OCI-LY1 (cell line): ENCODE results near the gene CFHR1.
A peak's percentile ranks its signal among the peaks of the same experiment; 100 is the strongest.
"Not testable (repeated sequence)": the region's sequence is repeated elsewhere in the genome, so short reads cannot be mapped to it uniquely, and the experiment has no call there.

Experiments
- H2AFZ ChIP-seq: fragments of 200-600 bp; sonication (generic), shearing (Covaris generic); 2 replicates; pipeline ENCODE4 v1.6.0; 2014; ENCODE audit warnings: antibody characterized with exemption, mild to moderate bottlenecking, low read length
- H3F3A ChIP-seq: fragments of 200-600 bp; sonication (generic), shearing (Covaris generic); 2 replicates; pipeline ENCODE4 v1.6.0; 2014; ENCODE audit warnings: mild to moderate bottlenecking, antibody characterized with exemption, low read length, moderate library complexity; ENCODE audit not compliant: insufficient read depth
- H3K27ac ChIP-seq: fragments of 200-600 bp; sonication (generic); 2 replicates; pipeline ENCODE4 v1.5.1; 2014; ENCODE audit warnings: low read length, mixed run types, mild to moderate bottlenecking, low read depth; ENCODE audit not compliant: poor library complexity, severe bottlenecking
- H3K27me3 ChIP-seq: fragments of 200-600 bp; sonication (generic); 2 replicates; pipeline ENCODE4 v1.6.0; 2014; ENCODE audit warnings: antibody characterized with exemption, mild to moderate bottlenecking, low read length, moderate library complexity; ENCODE audit not compliant: insufficient read depth
- H3K36me3 ChIP-seq: fragments of 200-600 bp; sonication (generic); 2 replicates; pipeline ENCODE4 v1.6.1; 2014; ENCODE audit warnings: mild to moderate bottlenecking, antibody characterized with exemption, low read length, moderate library complexity, mixed read lengths; ENCODE audit not compliant: insufficient read depth
- H3K4me1 ChIP-seq: fragments of 200-600 bp; sonication (generic); 2 replicates; pipeline ENCODE4 v1.5.1; 2014; ENCODE audit warnings: mild to moderate bottlenecking, low read length, moderate library complexity; ENCODE audit not compliant: insufficient read depth, severe bottlenecking
- H3K4me2 ChIP-seq: fragments of 200-600 bp; sonication (generic), shearing (Covaris generic); 2 replicates; pipeline ENCODE4 v1.6.1; 2014; ENCODE audit warnings: low read length
- H3K4me3 ChIP-seq: fragments of 200-600 bp; sonication (generic); 2 replicates; pipeline ENCODE4 v1.5.1; 2014; ENCODE audit warnings: low read length, low read depth, mild to moderate bottlenecking, mixed read lengths; ENCODE audit not compliant: poor library complexity, severe bottlenecking
- H3K79me2 ChIP-seq: fragments of 200-600 bp; shearing (Covaris generic); 2 replicates; pipeline ENCODE4 v1.6.1; 2016; ENCODE audit warnings: mixed run types, low read length, mixed read lengths; ENCODE audit not compliant: insufficient read depth
- H3K9ac ChIP-seq: fragments of 200-600 bp; sonication (generic), shearing (Covaris generic); 2 replicates; pipeline ENCODE4 v1.6.1; 2014; ENCODE audit warnings: mild to moderate bottlenecking, low read length, mixed read lengths
- H3K9me2 ChIP-seq: fragments of 200-600 bp; sonication (generic), shearing (Covaris generic); 2 replicates; pipeline ENCODE4 v1.6.1; 2014; ENCODE audit warnings: low read depth, mild to moderate bottlenecking, low read length, mixed read lengths
- H3K9me3 ChIP-seq: fragments of 200-600 bp; shearing (Covaris generic); 2 replicates; pipeline ENCODE4 v1.6.1; 2014; ENCODE audit warnings: low read length, mixed read lengths
- H4K20me1 ChIP-seq: fragments of 200-600 bp; sonication (generic), shearing (Covaris generic); 2 replicates; pipeline ENCODE4 v1.6.0; 2016; ENCODE audit warnings: mild to moderate bottlenecking, low read length; ENCODE audit not compliant: insufficient read depth
- EZH2 ChIP-seq: fragments of 200-600 bp; sonication (generic), shearing (Covaris generic); IDR thresholded peaks from 2 replicates; pipeline ENCODE4 v1.8.0; 2017; ENCODE audit warnings: borderline replicate concordance, mixed run types, mild to moderate bottlenecking, antibody characterized with exemption, low read length, moderate library complexity, mixed read lengths
- TF ChIP-seq, protein P1 (sequence below): fragments of 200-600 bp; sonication (generic), shearing (Covaris generic); IDR thresholded peaks from 2 replicates; pipeline ENCODE4 v1.5.1; 2017; ENCODE audit warnings: mild to moderate bottlenecking, antibody characterized with exemption, low read length, moderate library complexity, mixed read lengths

Gene CFHR1

DNA sequence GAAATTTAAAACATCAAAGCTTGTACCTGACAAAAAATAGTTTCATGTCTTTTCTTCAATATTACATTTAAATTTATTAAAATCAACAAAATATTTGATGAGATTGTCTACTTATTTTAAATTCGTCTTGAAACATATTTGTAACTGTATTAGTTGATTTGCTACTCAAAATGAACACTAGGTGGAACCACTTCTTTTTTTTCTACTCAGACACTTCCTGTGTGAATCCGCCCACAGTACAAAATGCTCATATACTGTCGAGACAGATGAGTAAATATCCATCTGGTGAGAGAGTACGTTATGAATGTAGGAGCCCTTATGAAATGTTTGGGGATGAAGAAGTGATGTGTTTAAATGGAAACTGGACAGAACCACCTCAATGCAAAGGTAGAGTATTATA lies 8.3 kb downstream of the CFHR1 start:
- not testable (repeated sequence) for H2AFZ ChIP-seq, H3K36me3 ChIP-seq, H3K79me2 ChIP-seq, H3K27ac ChIP-seq, H3K9me3 ChIP-seq, H3K4me3 ChIP-seq, H3K9ac ChIP-seq, H3K4me1 ChIP-seq, H3K4me2 ChIP-seq, H3F3A ChIP-seq, H3K27me3 ChIP-seq, H3K9me2 ChIP-seq, H4K20me1 ChIP-seq
- TF ChIP-seq, protein P1, sequence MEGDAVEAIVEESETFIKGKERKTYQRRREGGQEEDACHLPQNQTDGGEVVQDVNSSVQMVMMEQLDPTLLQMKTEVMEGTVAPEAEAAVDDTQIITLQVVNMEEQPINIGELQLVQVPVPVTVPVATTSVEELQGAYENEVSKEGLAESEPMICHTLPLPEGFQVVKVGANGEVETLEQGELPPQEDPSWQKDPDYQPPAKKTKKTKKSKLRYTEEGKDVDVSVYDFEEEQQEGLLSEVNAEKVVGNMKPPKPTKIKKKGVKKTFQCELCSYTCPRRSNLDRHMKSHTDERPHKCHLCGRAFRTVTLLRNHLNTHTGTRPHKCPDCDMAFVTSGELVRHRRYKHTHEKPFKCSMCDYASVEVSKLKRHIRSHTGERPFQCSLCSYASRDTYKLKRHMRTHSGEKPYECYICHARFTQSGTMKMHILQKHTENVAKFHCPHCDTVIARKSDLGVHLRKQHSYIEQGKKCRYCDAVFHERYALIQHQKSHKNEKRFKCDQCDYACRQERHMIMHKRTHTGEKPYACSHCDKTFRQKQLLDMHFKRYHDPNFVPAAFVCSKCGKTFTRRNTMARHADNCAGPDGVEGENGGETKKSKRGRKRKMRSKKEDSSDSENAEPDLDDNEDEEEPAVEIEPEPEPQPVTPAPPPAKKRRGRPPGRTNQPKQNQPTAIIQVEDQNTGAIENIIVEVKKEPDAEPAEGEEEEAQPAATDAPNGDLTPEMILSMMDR: peak; percentile 34; the same call in 1 of the 2 replicates

DNA sequence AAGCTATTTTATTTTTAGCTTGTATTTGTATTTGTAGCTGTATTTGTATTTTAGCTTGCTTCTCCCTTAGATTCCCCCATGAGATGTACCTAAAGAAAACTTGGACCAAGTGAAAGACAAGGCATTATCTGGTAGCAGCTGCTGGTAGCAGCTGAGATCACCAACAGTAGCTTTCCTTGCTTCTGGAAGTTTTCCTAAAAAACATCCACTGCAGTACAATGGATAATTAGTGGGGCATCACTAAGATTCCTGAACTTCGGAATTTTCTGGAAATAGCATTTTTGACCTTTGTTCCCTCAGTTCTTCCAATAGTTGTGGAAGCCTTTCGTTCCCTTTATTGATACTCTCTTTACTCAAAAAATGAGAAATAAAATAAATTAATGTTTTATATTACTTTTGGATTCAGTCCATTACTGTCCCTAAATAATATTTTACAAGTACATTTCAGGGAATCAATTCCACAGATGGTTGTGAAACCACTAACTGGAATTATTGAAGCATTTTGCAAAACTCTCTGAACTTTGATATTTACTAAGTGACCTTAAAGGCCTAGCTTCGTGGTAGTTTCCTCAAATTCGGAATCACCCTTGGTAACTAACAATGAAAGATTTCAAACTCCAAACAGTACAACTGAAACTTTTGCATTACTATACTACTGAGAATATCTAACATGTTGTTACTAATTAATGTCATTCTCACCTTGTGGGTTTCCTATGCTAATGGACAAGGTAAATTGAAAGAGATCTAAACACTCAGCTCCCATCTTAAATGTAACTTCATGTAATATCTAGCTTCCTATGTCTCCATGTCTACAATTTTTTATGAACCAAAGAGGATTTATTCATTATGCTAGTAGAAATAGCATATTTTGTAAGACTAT lies 30.3 kb downstream of the CFHR1 start:
- not testable (repeated sequence) for H3K9ac ChIP-seq, H2AFZ ChIP-seq, H3F3A ChIP-seq, H3K9me3 ChIP-seq, H4K20me1 ChIP-seq, H3K36me3 ChIP-seq, H3K79me2 ChIP-seq, H3K4me3 ChIP-seq, H3K9me2 ChIP-seq, H3K4me2 ChIP-seq, H3K27ac ChIP-seq, H3K4me1 ChIP-seq, H3K27me3 ChIP-seq

DNA sequence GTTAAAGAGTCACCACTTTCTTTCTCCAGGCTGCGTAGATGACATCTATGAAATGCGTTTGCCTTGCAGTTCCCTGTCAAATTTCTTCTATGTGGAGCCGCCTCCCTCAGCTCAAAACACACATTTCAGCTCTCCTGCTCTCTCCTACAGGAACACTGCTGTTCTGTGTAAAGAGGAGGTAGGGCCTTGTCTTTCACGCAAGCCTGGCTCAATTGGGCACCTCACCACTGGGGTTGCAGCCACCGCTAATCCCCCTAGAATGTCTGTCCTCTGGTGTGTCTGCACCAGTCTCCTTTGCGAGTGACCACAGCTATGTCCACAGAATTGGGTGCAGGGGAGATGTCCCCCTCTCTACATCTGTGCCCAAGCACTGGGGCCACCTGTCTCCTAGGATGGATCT lies 36.5 kb downstream of the CFHR1 start:
- no peaks in the 10 kb centered on the region for H4K20me1 ChIP-seq
- no peak overlapping the region for H2AFZ ChIP-seq
- no peaks in the 10 kb centered on the region for H3K36me3 ChIP-seq
- no peaks in the 10 kb centered on the region for H3F3A ChIP-seq
- no peak overlapping the region for H3K4me2 ChIP-seq
- H3K4me3 ChIP-seq: no peak overlapping the region
- no peaks in the 10 kb centered on the region for H3K79me2 ChIP-seq
- no peak overlapping the region for H3K9ac ChIP-seq
- no peak overlapping the region for H3K27ac ChIP-seq
- no peaks in the 10 kb centered on the region for H3K9me2 ChIP-seq
- no peaks in the 10 kb centered on the region for H3K27me3 ChIP-seq
- H3K4me1 ChIP-seq: no peaks in the 10 kb centered on the region
- TF ChIP-seq, protein P1: no peak
- TF ChIP-seq EZH2: no peak
- no peaks in the 10 kb centered on the region for H3K9me3 ChIP-seq

DNA sequence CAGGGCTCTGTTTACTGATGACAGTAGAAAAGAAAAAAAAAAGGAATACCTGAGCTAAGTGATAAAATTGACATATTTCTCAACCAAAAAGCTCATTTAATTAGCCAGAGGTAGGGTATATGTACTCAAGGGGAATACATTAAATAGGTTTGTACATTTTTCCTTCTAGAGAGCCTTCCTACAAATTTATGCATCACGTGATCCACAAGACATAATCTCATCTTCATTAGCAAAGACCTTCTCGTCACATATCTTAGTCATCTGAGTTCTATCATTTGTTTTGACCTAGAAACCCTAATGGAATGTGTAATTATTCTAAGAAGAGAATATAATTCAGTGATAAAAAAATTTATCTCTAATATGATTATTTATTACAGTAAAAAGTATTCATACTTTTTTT lies 37.7 kb downstream of the CFHR1 start:
- no peak overlapping the region for H3K27ac ChIP-seq
- H3K27me3 ChIP-seq: no peaks in the 10 kb centered on the region
- H3K36me3 ChIP-seq: no peaks in the 10 kb centered on the region
- no peaks in the 10 kb centered on the region for H3K79me2 ChIP-seq
- H3K9me2 ChIP-seq: no peaks in the 10 kb centered on the region
- H3K4me2 ChIP-seq: no peak overlapping the region
- H3K4me3 ChIP-seq: no peak overlapping the region
- H3K9ac ChIP-seq: no peak overlapping the region
- no peak overlapping the region for H2AFZ ChIP-seq
- no peaks in the 10 kb centered on the region for H3K4me1 ChIP-seq
- no peaks in the 10 kb centered on the region for H3F3A ChIP-seq
- H4K20me1 ChIP-seq: no peaks in the 10 kb centered on the region
- TF ChIP-seq EZH2: no peak
- TF ChIP-seq, protein P1: no peak
- H3K9me3 ChIP-seq: no peaks in the 10 kb centered on the region
